Astrocyte (in vitro differentiated cells and primary cell): Measurements from ENCODE around the gene TENM4. TPM values are rescaled to one million over a fixed set of nuclear protein-coding genes. Genes with fewer than 3 reads are reported as not detected.

Experiments used
- DNase-seq: peaks from one replicate; pipeline ENCODE4 v3.0.0-alpha.2; 2010; ENCODE audit warnings: low read depth
- FAIRE-seq: peaks from 2 replicates; lab custom pipeline; 2011; peaks lifted over from hg19 to GRCh38; lab: Jason Lieb, UNC
- H2AFZ ChIP-seq: 2 replicates; pipeline ENCODE4 v1.6.0; 2012; ENCODE audit warnings: low read depth, low read length, inconsistent platforms
- H3K27ac ChIP-seq: 2 replicates; pipeline ENCODE4 v1.5.1; 2011; ENCODE audit warnings: low read depth, low read length, inconsistent platforms
- H3K27me3 ChIP-seq: 2 replicates; pipeline ENCODE4 v1.6.0; 2011; ENCODE audit warnings: low read length, inconsistent platforms; ENCODE audit not compliant: insufficient read depth
- H3K36me3 ChIP-seq: 2 replicates; pipeline ENCODE4 v1.5.1; 2011; ENCODE audit warnings: low read length, inconsistent platforms; ENCODE audit not compliant: insufficient read depth
- H3K4me1 ChIP-seq: 2 replicates; pipeline ENCODE4 v1.5.1; 2011; ENCODE audit warnings: low read length, inconsistent platforms; ENCODE audit not compliant: insufficient read depth
- H3K4me2 ChIP-seq: 2 replicates; pipeline ENCODE4 v1.6.0; 2012; ENCODE audit warnings: low read length, inconsistent platforms
- H3K4me3 ChIP-seq: 2 replicates; pipeline ENCODE4 v1.5.1; 2011; ENCODE audit warnings: low read depth, mild to moderate bottlenecking, low read length, inconsistent platforms; ENCODE audit not compliant: insufficient read depth
- H3K79me2 ChIP-seq: 2 replicates; pipeline ENCODE4 v1.6.0; 2012; ENCODE audit warnings: mild to moderate bottlenecking, low read length, inconsistent platforms; ENCODE audit not compliant: insufficient read depth
- H3K9ac ChIP-seq: 2 replicates; pipeline ENCODE4 v1.6.0; 2012; ENCODE audit warnings: mild to moderate bottlenecking, low read length, inconsistent platforms
- H3K9me3 ChIP-seq: 2 replicates; pipeline ENCODE4 v1.5.1; 2012; ENCODE audit warnings: low read depth, mild to moderate bottlenecking, low read length, inconsistent platforms; ENCODE audit not compliant: insufficient read depth
- H4K20me1 ChIP-seq: 2 replicates; pipeline ENCODE4 v1.6.0; 2012; ENCODE audit warnings: low read length, inconsistent platforms; ENCODE audit not compliant: insufficient read depth
- H3K27ac Mint-ChIP-seq: one replicate; pipeline ENCODE4 v1.8.0; 2021; ENCODE audit warnings: mild to moderate bottlenecking, mixed read lengths; ENCODE audit not compliant: unreplicated experiment
- H3K27me3 Mint-ChIP-seq: one replicate; pipeline ENCODE4 v1.8.0; 2021; ENCODE audit warnings: low read depth, mixed read lengths; ENCODE audit not compliant: unreplicated experiment
- H3K36me3 Mint-ChIP-seq: one replicate; pipeline ENCODE4 v1.8.0; 2021; ENCODE audit warnings: low read depth, mixed read lengths; ENCODE audit not compliant: unreplicated experiment
- H3K4me1 Mint-ChIP-seq: one replicate; pipeline ENCODE4 v1.8.0; 2021; ENCODE audit warnings: low read depth, mixed read lengths; ENCODE audit not compliant: unreplicated experiment
- H3K4me3 Mint-ChIP-seq: one replicate; pipeline ENCODE4 v1.8.0; 2021; ENCODE audit warnings: mild to moderate bottlenecking, moderate library complexity, mixed read lengths; ENCODE audit not compliant: unreplicated experiment
- H3K9me3 Mint-ChIP-seq: one replicate; pipeline ENCODE4 v1.8.0; 2021; ENCODE audit warnings: mild to moderate bottlenecking, mixed read lengths; ENCODE audit not compliant: unreplicated experiment
- EZH2 ChIP-seq: IDR thresholded peaks from 2 replicates; pipeline ENCODE4 v1.6.1; 2012; ENCODE audit warnings: mild to moderate bottlenecking, low read length, inconsistent platforms; ENCODE audit not compliant: insufficient read depth
- total RNA-seq: library from RNA; stranded (reverse); gene quantifications from 2 replicates; pipeline ENCODE4 v1.2.1, GENCODE V29; 2021
- TF ChIP-seq, protein P1 (sequence below): IDR thresholded peaks from 2 replicates; pipeline ENCODE4 v1.5.1; 2011; ENCODE audit warnings: low read depth, mild to moderate bottlenecking, inconsistent platforms, low read length, moderate library complexity; ENCODE audit not compliant: insufficient read depth

The TENM4 gene
- total RNA-seq, 1 donor from 2014 or later, result 7.5 TPM

GRCh38 chr11:78958444-78958843 is 482.4 kb downstream of the TENM4 start:
- H2AFZ ChIP-seq, result no peak overlapping the region
- H3K9me3 Mint-ChIP-seq, result no peaks in the 10 kb centered on the region
- H3K36me3 Mint-ChIP-seq, result no peaks in the 10 kb centered on the region
- H3K27ac Mint-ChIP-seq, result no peak overlapping the region
- peaks cover 32% of the 10 kb centered on the region for H3K27me3 Mint-ChIP-seq
- H3K9me3 ChIP-seq, result no peaks in the 10 kb centered on the region
- H3K4me3 ChIP-seq, result no peak overlapping the region
- H3K4me3 Mint-ChIP-seq, result no peak overlapping the region
- no peak overlapping the region for H3K9ac ChIP-seq
- no peak overlapping the region for H3K4me2 ChIP-seq
- TF ChIP-seq, protein P1, sequence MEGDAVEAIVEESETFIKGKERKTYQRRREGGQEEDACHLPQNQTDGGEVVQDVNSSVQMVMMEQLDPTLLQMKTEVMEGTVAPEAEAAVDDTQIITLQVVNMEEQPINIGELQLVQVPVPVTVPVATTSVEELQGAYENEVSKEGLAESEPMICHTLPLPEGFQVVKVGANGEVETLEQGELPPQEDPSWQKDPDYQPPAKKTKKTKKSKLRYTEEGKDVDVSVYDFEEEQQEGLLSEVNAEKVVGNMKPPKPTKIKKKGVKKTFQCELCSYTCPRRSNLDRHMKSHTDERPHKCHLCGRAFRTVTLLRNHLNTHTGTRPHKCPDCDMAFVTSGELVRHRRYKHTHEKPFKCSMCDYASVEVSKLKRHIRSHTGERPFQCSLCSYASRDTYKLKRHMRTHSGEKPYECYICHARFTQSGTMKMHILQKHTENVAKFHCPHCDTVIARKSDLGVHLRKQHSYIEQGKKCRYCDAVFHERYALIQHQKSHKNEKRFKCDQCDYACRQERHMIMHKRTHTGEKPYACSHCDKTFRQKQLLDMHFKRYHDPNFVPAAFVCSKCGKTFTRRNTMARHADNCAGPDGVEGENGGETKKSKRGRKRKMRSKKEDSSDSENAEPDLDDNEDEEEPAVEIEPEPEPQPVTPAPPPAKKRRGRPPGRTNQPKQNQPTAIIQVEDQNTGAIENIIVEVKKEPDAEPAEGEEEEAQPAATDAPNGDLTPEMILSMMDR, result no peak
- TF ChIP-seq EZH2, result no peak
- H3K4me1 ChIP-seq, result peaks cover 18% of the 10 kb centered on the region
- no peaks in the 10 kb centered on the region for H3K27me3 ChIP-seq
- H3K4me1 Mint-ChIP-seq, result no peaks in the 10 kb centered on the region
- no peaks in the 10 kb centered on the region for H3K36me3 ChIP-seq
- no peaks in the 10 kb centered on the region for H3K79me2 ChIP-seq
- DNase-seq (no peak), FAIRE-seq (no peak)
- no peaks in the 10 kb centered on the region for H4K20me1 ChIP-seq
- H3K27ac ChIP-seq, result no peak overlapping the region

- Mint-ChIP-seq H3K4me1 (no peaks in the 10 kb centered on the region), H3K36me3 (no peaks in the 10 kb centered on the region), H3K9me3 (no peaks in the 10 kb centered on the region), H3K27me3 (peaks cover 35% of the 10 kb centered on the region), H3K4me3 (no peak overlapping the region), H3K27ac (no peak overlapping the region)
- Histone ChIP-seq H3K36me3 (no peaks in the 10 kb centered on the region), H3K4me3 (no peak overlapping the region), H3K9ac (peak overlapping the region; percentile 21), H2AFZ (no peak overlapping the region), H3K79me2 (no peaks in the 10 kb centered on the region), H3K9me3 (no peaks in the 10 kb centered on the region), H3K4me1 (peaks cover 18% of the 10 kb centered on the region), H3K27ac (peak overlapping the region; percentile 32), H4K20me1 (no peaks in the 10 kb centered on the region), H3K27me3 (no peaks in the 10 kb centered on the region), H3K4me2 (peak overlapping the region; percentile 41)
- DNase-seq (peak; percentile 26), FAIRE-seq (no peak)
- TF ChIP-seq, protein P1, result no peak
- no peak for TF ChIP-seq EZH2
Measured at GRCh38 chr11:78957476-78958245, 483.2 kb downstream of the TENM4 start.

- no peak overlapping the region for H3K4me3 ChIP-seq
- H3K79me2 ChIP-seq, result no peaks in the 10 kb centered on the region
- Mint-ChIP-seq H3K36me3 (no peaks in the 10 kb centered on the region), H3K4me3 (no peak overlapping the region), H3K9me3 (no peaks in the 10 kb centered on the region), H3K27me3 (peaks cover 21% of the 10 kb centered on the region), H3K27ac (no peak overlapping the region), H3K4me1 (no peaks in the 10 kb centered on the region)
- H3K9me3 ChIP-seq, result no peaks in the 10 kb centered on the region
- FAIRE-seq (no peak), DNase-seq (no peak)
- H2AFZ ChIP-seq, result no peak overlapping the region
- H4K20me1 ChIP-seq, result no peaks in the 10 kb centered on the region
- no peak overlapping the region for H3K4me2 ChIP-seq
- peaks cover 15% of the 10 kb centered on the region for H3K4me1 ChIP-seq
- no peaks in the 10 kb centered on the region for H3K36me3 ChIP-seq
- no peak overlapping the region for H3K27ac ChIP-seq
- H3K9ac ChIP-seq, result no peak overlapping the region
- TF ChIP-seq EZH2, result no peak
- TF ChIP-seq, protein P1, result no peak
- H3K27me3 ChIP-seq, result no peaks in the 10 kb centered on the region
Measured at GRCh38 chr11:78954696-78955095, 486.1 kb downstream of the TENM4 start.
